Measurements from ENCODE around the gene CCM2L. TPM values are rescaled to one million over a fixed set of nuclear protein-coding genes. Genes with fewer than 3 reads are reported as not detected.

The CCM2L gene
- total and polyA plus RNA-seq, 2 donors (not counting 3 experiments of a cell fraction or from before 2014, with no cell fraction given): 10.8 to 13.4 TPM

DNA sequence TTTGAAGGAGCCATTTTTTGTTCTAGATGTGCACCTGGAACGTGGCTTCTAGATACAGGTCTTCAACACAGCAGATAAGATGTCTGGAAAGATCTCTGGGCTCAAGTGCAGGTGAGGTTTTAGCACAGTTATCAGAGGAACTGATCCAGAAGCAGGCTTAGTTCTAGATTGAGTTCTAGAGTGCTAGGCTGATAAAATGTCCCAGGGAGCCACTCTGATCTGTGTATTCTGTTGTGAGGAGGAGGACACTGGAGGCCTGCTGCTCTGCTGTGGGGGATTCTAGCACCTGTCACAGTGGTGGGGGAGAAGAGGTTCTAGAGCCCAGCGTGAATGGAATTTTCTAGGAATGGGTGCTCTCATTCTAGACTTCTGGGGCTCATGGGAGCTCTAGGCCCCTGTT lies 12.0 kb upstream of the CCM2L start:
- TF ChIP-seq, protein P1, sequence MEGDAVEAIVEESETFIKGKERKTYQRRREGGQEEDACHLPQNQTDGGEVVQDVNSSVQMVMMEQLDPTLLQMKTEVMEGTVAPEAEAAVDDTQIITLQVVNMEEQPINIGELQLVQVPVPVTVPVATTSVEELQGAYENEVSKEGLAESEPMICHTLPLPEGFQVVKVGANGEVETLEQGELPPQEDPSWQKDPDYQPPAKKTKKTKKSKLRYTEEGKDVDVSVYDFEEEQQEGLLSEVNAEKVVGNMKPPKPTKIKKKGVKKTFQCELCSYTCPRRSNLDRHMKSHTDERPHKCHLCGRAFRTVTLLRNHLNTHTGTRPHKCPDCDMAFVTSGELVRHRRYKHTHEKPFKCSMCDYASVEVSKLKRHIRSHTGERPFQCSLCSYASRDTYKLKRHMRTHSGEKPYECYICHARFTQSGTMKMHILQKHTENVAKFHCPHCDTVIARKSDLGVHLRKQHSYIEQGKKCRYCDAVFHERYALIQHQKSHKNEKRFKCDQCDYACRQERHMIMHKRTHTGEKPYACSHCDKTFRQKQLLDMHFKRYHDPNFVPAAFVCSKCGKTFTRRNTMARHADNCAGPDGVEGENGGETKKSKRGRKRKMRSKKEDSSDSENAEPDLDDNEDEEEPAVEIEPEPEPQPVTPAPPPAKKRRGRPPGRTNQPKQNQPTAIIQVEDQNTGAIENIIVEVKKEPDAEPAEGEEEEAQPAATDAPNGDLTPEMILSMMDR (IDR thresholded peaks at IDR 0.05; ENCODE audit: extremely low read depth in 1 of 2, insufficient read depth in 1 of 2, low read depth in 1 of 2, low read length in 2 of 2): no peak
- TF ChIP-seq POLR2A (IDR thresholded peaks at IDR 0.05; ENCODE audit: low read depth, low read length): no peak
- no peak for TF ChIP-seq GATA2 (IDR thresholded peaks at IDR 0.05; ENCODE audit: insufficient read depth, insufficient read length, low read depth, low read length)
- TF ChIP-seq POLR2AphosphoS5 (IDR thresholded peaks at IDR 0.05; ENCODE audit: insufficient read depth, low read depth, low read length): no peak
- TF ChIP-seq, protein P2, sequence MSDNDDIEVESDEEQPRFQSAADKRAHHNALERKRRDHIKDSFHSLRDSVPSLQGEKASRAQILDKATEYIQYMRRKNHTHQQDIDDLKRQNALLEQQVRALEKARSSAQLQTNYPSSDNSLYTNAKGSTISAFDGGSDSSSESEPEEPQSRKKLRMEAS (IDR thresholded peaks at IDR 0.05; ENCODE audit: insufficient read depth, insufficient read length): no peak
- TF ChIP-seq MYC (IDR thresholded peaks at IDR 0.05; ENCODE audit: low read depth, low read length): no peak
- no peak overlapping the region for H3K4me2 ChIP-seq (ENCODE audit: insufficient read depth, low read length)
- no peaks in the 10 kb centered on the region for H3K4me1 ChIP-seq (ENCODE audit: control insufficient read depth, extremely low read depth, insufficient read depth, low read length)
- BruUV-seq (replicated peaks): no TSS peak
- intact Hi-C loops (cut with micrococcal nuclease) (no loop called here), dilution Hi-C loops (cut with MboI; ENCODE audit: extremely low pct_ligation_motif_present, low sequenced_read_pairs) (no loop called here)
- CTCF ChIA-PET: no interaction called here
- H3K9ac ChIP-seq (replicated peaks; ENCODE audit: extremely low read depth, insufficient read depth, low read length): no peak overlapping the region
- no peaks in the 10 kb centered on the region for H3K9me1 ChIP-seq (replicated peaks; ENCODE audit: control insufficient read depth, extremely low read depth, insufficient read depth, low read length)
- H3K27ac ChIP-seq (ENCODE audit: insufficient read depth, low read depth, low read length): no peak overlapping the region
- no peaks in the 10 kb centered on the region for H4K20me1 ChIP-seq (replicated peaks; ENCODE audit: control insufficient read depth, extremely low read depth, insufficient read depth, low read length)
- no peaks in the 10 kb centered on the region for H3K79me2 ChIP-seq (ENCODE audit: control insufficient read depth, insufficient read depth, low read length)
- POLR2A ChIA-PET: no interaction called here
- no peak overlapping the region for H3K4me3 ChIP-seq (replicated peaks in 1 of 3; ENCODE audit: insufficient read depth in 1 of 3, low read depth in 1 of 3, low read length in 3 of 3)
- no peak overlapping the region for H2AFZ ChIP-seq (ENCODE audit: low read depth, low read length)
- DNase-seq (ENCODE audit: low read depth, low spot score): no peak
- no peak for FAIRE-seq
- H3K27me3 ChIP-seq (ENCODE audit: control insufficient read depth in 2 of 2, insufficient read depth in 2 of 2, low read length in 2 of 2): peaks cover 19 to 24% of the 10 kb centered on the region in 2 experiments
- no peaks in the 10 kb centered on the region for H3K36me3 ChIP-seq (ENCODE audit: control insufficient read depth in 2 of 2, extremely low read depth in 1 of 2, insufficient read depth in 2 of 2, low read length in 2 of 2)
- no peaks in the 10 kb centered on the region for H3K9me3 ChIP-seq (replicated peaks; ENCODE audit: control insufficient read depth, insufficient read depth, low read length)

DNA sequence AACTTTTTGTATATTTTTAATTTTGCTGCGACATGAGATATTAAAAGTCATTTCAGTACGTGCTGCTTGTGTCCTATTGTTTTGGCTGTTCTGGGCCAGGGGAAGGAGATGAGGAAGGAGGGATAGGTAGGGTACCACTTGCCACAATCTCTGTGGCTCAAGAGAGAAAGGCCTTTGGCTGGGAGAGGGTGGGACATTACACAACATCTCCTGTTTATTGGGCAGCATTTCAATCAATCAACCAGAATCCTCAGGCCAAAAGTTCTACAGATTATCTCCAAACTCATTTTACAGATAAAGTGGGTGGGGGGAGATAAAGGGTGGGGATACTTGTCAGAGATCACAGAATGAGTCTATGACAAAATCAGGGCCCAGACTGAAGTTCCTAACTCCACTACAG lies 6.9 kb upstream of the CCM2L start:
- dilution Hi-C loops (cut with MboI; ENCODE audit: extremely low pct_ligation_motif_present, low sequenced_read_pairs) (no loop called here), intact Hi-C loops (cut with micrococcal nuclease) (no loop called here)
- no peaks in the 10 kb centered on the region for H3K9me1 ChIP-seq (replicated peaks; ENCODE audit: control insufficient read depth, extremely low read depth, insufficient read depth, low read length)
- CTCF ChIA-PET: no interaction called here
- H3K4me2 ChIP-seq (ENCODE audit: insufficient read depth, low read length): no peak overlapping the region
- peaks cover 17% of the 10 kb centered on the region for H3K4me1 ChIP-seq (ENCODE audit: control insufficient read depth, extremely low read depth, insufficient read depth, low read length)
- no peaks in the 10 kb centered on the region for H3K9me3 ChIP-seq (replicated peaks; ENCODE audit: control insufficient read depth, insufficient read depth, low read length)
- FAIRE-seq: no peak
- POLR2A ChIA-PET: no interaction called here
- H3K27ac ChIP-seq (ENCODE audit: insufficient read depth, low read depth, low read length): no peak overlapping the region
- H2AFZ ChIP-seq (ENCODE audit: low read depth, low read length): no peak overlapping the region
- H3K9ac ChIP-seq (replicated peaks; ENCODE audit: extremely low read depth, insufficient read depth, low read length): no peak overlapping the region
- TF ChIP-seq GATA2 (IDR thresholded peaks at IDR 0.05; ENCODE audit: insufficient read depth, insufficient read length, low read depth, low read length): no peak
- TF ChIP-seq POLR2AphosphoS5 (IDR thresholded peaks at IDR 0.05; ENCODE audit: insufficient read depth, low read depth, low read length): no peak
- TF ChIP-seq, protein P2 (IDR thresholded peaks at IDR 0.05; ENCODE audit: insufficient read depth, insufficient read length): no peak
- TF ChIP-seq POLR2A (IDR thresholded peaks at IDR 0.05; ENCODE audit: low read depth, low read length): no peak
- no peak for TF ChIP-seq EZH2 (IDR thresholded peaks at IDR 0.05; ENCODE audit: borderline replicate concordance, low read depth, low read length, severe bottlenecking)
- H3K4me3 ChIP-seq (replicated peaks in 1 of 3; ENCODE audit: insufficient read depth in 1 of 3, low read depth in 1 of 3, low read length in 3 of 3): no peak overlapping the region
- H3K27me3 ChIP-seq (ENCODE audit: control insufficient read depth in 2 of 2, insufficient read depth in 2 of 2, low read length in 2 of 2): no peaks in the 10 kb centered on the region
- no peaks in the 10 kb centered on the region for H3K79me2 ChIP-seq (ENCODE audit: control insufficient read depth, insufficient read depth, low read length)
- H3K36me3 ChIP-seq (ENCODE audit: control insufficient read depth in 2 of 2, extremely low read depth in 1 of 2, insufficient read depth in 2 of 2, low read length in 2 of 2): no peaks in the 10 kb centered on the region
- no peak for DNase-seq (ENCODE audit: low read depth, low spot score)
- BruUV-seq (replicated peaks): no TSS peak
- no peaks in the 10 kb centered on the region for H4K20me1 ChIP-seq (replicated peaks; ENCODE audit: control insufficient read depth, extremely low read depth, insufficient read depth, low read length)

Measured in endothelial cell of umbilical vein (primary cell).